Liver (tissue), 9 donors: ENCODE measurements around the gene CHD3. TPM values are rescaled to one million over a fixed set of nuclear protein-coding genes. Genes with fewer than 3 reads are reported as not detected.

Experiments
- DNase-seq: peaks from one replicate; pipeline ENCODE4 v3.0.0-alpha.2; 2017; ENCODE audit warnings: low spot score
- H3K27ac ChIP-seq, 2 donors: one replicate each; pipeline ENCODE4 v1.7.0; 2013; ENCODE audit warnings: inconsistent platforms in 2 of 2, low read length in 2 of 2, control low read depth in 1 of 2, low read depth in 1 of 2, mild to moderate bottlenecking in 1 of 2
- H3K27me3 ChIP-seq, 4 donors: one replicate each; pipeline versions ENCODE4 v1.6.1 to v1.7.0; 2013; ENCODE audit warnings: low read length in 3 of 4, inconsistent platforms in 1 of 4, mild to moderate bottlenecking in 1 of 4, moderate library complexity in 1 of 4; ENCODE audit not compliant: control insufficient read depth in 4 of 4, insufficient read depth in 4 of 4
- H3K36me3 ChIP-seq, 4 donors: one replicate each; pipeline versions ENCODE4 v1.6.1 to v1.7.0; 2013; ENCODE audit warnings: low read length in 3 of 4, mild to moderate bottlenecking in 3 of 4, low read depth in 1 of 4, moderate library complexity in 1 of 4; ENCODE audit not compliant: control insufficient read depth in 4 of 4, insufficient read depth in 3 of 4
- H3K4me1 ChIP-seq, 4 donors: one replicate each; pipeline versions ENCODE4 v1.6.1 to v1.7.0; 2013; ENCODE audit warnings: low read length in 3 of 4, mild to moderate bottlenecking in 3 of 4, moderate library complexity in 1 of 4; ENCODE audit not compliant: control insufficient read depth in 4 of 4, insufficient read depth in 4 of 4
- H3K4me3 ChIP-seq, 3 donors: one replicate each; pipeline versions ENCODE4 v1.6.1 to v1.7.0; 2013; ENCODE audit warnings: low read length in 3 of 3, control low read depth in 1 of 3, low read depth in 1 of 3, mild to moderate bottlenecking in 1 of 3
- H3K9ac ChIP-seq, 2 donors: one replicate each; pipeline ENCODE4 v1.7.0; 2013; ENCODE audit warnings: low read length in 2 of 2, mild to moderate bottlenecking in 2 of 2, moderate library complexity in 2 of 2, control low read depth in 1 of 2, low read depth in 1 of 2
- H3K9me3 ChIP-seq, 4 donors: one replicate each; pipeline versions ENCODE4 v1.6.1 to v1.7.0; 2013; ENCODE audit warnings: low read length in 3 of 4; ENCODE audit not compliant: control insufficient read depth in 4 of 4
- CTCF ChIP-seq: fragments of 150-350 bp; IDR thresholded peaks from 2 replicates; pipeline ENCODE4 v1.5.1; 2017; ENCODE audit warnings: improper control_type of control experiment, low read depth, low read length; ENCODE audit not compliant: missing input control
- EGR1 ChIP-seq, 2 donors: IDR thresholded peaks; 2 replicates each; pipeline ENCODE4 v1.6.1; 2016 to 2018; ENCODE audit warnings: antibody characterized with exemption in 2 of 2, low read depth in 2 of 2
- FOXA1 ChIP-seq: IDR thresholded peaks from 2 replicates; pipeline ENCODE4 v1.6.1; 2016; ENCODE audit warnings: antibody characterized with exemption
- FOXA2 ChIP-seq: IDR thresholded peaks from 2 replicates; pipeline ENCODE4 v1.6.1; 2016; ENCODE audit warnings: antibody characterized with exemption
- GABPA ChIP-seq, 2 donors: IDR thresholded peaks in 1 of 2; conservative IDR thresholded peaks in 1 of 2; 2 replicates each; pipeline ENCODE4 v1.6.1; 2016; ENCODE audit warnings: antibody characterized with exemption in 2 of 2, mild to moderate bottlenecking in 1 of 2, moderate library complexity in 1 of 2
- HNF4A ChIP-seq, 2 donors: conservative IDR thresholded peaks; 2 replicates each; pipeline ENCODE4 v1.6.1; 2016; ENCODE audit warnings: antibody characterized with exemption in 2 of 2, mild to moderate bottlenecking in 2 of 2
- HNF4G ChIP-seq: IDR thresholded peaks from 2 replicates; pipeline ENCODE4 v1.6.1; 2016; ENCODE audit warnings: antibody characterized with exemption
- JUND ChIP-seq, 2 donors: IDR thresholded peaks; 2 replicates each; pipeline ENCODE4 v1.6.1; 2016; ENCODE audit warnings: antibody characterized with exemption in 2 of 2
- MAX ChIP-seq: IDR thresholded peaks from 2 replicates; pipeline ENCODE4 v1.6.1; 2016; ENCODE audit warnings: antibody characterized with exemption
- NR2F2 ChIP-seq: IDR thresholded peaks from 2 replicates; pipeline ENCODE4 v1.6.1; 2016; ENCODE audit warnings: antibody characterized with exemption
- RAD21 ChIP-seq, 2 donors: IDR thresholded peaks; 2 replicates each; pipeline ENCODE4 v1.6.1; 2016; ENCODE audit warnings: antibody characterized with exemption in 2 of 2, mild to moderate bottlenecking in 2 of 2
- RXRA ChIP-seq, 2 donors: IDR thresholded peaks; 2 replicates each; pipeline ENCODE4 v1.6.1; 2017 to 2018; ENCODE audit warnings: antibody characterized with exemption in 2 of 2, mild to moderate bottlenecking in 1 of 2
- SP1 ChIP-seq: IDR thresholded peaks from 2 replicates; pipeline ENCODE4 v1.6.1; 2018; ENCODE audit warnings: antibody characterized with exemption, mild to moderate bottlenecking
- TAF1 ChIP-seq: conservative IDR thresholded peaks from 2 replicates; pipeline ENCODE4 v1.6.1; 2016; ENCODE audit warnings: antibody characterized with exemption, mild to moderate bottlenecking
- YY1 ChIP-seq: IDR thresholded peaks from 2 replicates; pipeline ENCODE4 v1.6.1; 2016; ENCODE audit warnings: antibody characterized with exemption, mild to moderate bottlenecking
- WGBS: extraction: QIAGEN DNeasy Blood & Tissue Kit; methylation state at CpG from one replicate; pipeline ENCODE4 v1.1.7; 2013; 5-methylcytosine and 5-hydroxymethylcytosine counted together
- polyA plus RNA-seq, 2 donors: library from polyadenylated mRNA; stranded (reverse) in 1 of 2; unstranded in 1 of 2; fragments of 200-250 nt in 1 of 2; fragments of >200 nt in 1 of 2; fragmentation: Nextera tagmentation in 1 of 2; extraction: Ambion mirVana in 1 of 2; gene quantifications; one replicate each; pipeline versions ENCODE4 v1.2.1 to v1.2.3, GENCODE V29; 2013 to 2015
- total RNA-seq, 2 donors: library from RNA; depleted of rRNA; stranded (reverse); fragments of >200 nt; gene quantifications; one replicate each; pipeline ENCODE4 v1.2.3, GENCODE V29; 2014
- TF ChIP-seq, protein P1 (sequence below): IDR thresholded peaks from 2 replicates; pipeline ENCODE4 v1.6.1; 2016; ENCODE audit warnings: antibody characterized with exemption
- TF ChIP-seq, protein P2 (sequence below): IDR thresholded peaks from 2 replicates; pipeline ENCODE4 v1.6.1; 2016; ENCODE audit warnings: antibody characterized with exemption, mild to moderate bottlenecking
- TF ChIP-seq, protein P3 (sequence below): IDR thresholded peaks from 2 replicates; pipeline ENCODE4 v1.6.1; 2016; ENCODE audit warnings: antibody characterized with exemption
- donor health status: healthy.
- donor health status: healthy.
- donor health status: healthy.
- donor health status: healthy.
- donor health status: healthy.

Gene CHD3
- total and polyA plus RNA-seq, 4 donors, result 1.9 to 14.4 (median 7.2) TPM

DNA sequence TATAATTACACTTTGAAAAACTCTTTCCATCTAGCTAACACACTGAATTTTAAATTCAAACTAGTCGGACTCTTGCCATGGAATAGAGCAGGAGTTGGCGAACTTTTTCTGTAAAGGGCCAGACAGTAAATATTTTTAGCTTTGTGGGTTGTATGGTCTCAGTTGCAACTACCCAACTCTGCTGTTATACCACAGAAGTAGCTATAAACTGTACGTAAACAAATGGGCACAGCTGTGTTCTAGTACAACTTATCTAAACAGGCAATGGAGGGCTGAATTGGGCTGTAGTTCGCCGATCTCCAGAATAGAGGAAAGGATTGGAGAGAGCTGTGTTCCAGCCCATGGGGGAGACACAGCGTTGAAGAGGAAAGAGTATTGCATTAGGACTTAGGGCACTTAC lies 52.2 kb downstream of the CHD3 start:
- no peak for DNase-seq
- Histone ChIP-seq H3K9ac (no peak overlapping the region), H3K9me3 (no peaks in the 10 kb centered on the region), H3K27me3 (no peaks in the 10 kb centered on the region), H3K27ac (no peak overlapping the region), H3K4me3 (no peak overlapping the region), H3K36me3 (peaks cover 5 to 56% (median 42%) of the 10 kb centered on the region in 4 donors), H3K4me1 (no peaks in the 10 kb centered on the region)
- TF ChIP-seq CTCF (no peak), FOXA2 (no peak)
- TF ChIP-seq, protein P1, sequence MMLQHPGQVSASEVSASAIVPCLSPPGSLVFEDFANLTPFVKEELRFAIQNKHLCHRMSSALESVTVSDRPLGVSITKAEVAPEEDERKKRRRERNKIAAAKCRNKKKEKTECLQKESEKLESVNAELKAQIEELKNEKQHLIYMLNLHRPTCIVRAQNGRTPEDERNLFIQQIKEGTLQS, result no peak
- 96% methylated on average over 6 of the region's 6 CpGs for WGBS

DNA sequence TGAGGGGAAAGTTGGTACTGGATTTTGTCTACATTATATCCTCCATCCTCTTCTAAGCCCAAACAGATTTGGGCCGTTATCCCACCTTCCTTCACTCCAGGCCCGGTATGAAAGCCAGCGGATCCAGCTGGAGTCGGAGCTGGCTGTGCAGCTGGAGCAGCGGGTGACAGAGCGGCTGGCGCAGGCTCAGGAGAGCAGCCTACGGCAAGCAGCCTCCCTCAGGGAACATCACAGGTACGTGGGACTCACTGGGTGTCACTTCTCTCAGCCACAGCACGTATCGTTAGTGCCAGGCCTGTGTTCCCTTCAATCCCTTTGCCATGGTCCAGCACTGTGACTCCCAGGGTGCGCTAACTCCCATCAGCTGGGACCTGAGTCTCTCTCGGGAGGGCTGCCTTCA lies 54.7 kb downstream of the CHD3 start:
- no peak overlapping the region for H3K27ac ChIP-seq
- WGBS, result 92% methylated on average over 13 of the region's 13 CpGs
- H3K4me1 ChIP-seq, result no peaks in the 10 kb centered on the region
- H3K36me3 ChIP-seq, result peaks cover 9 to 68% (median 47%) of the 10 kb centered on the region in 4 donors
- H3K9me3 ChIP-seq, result no peaks in the 10 kb centered on the region
- H3K27me3 ChIP-seq, result no peaks in the 10 kb centered on the region
- DNase-seq, result no peak
- no peak overlapping the region for H3K9ac ChIP-seq
- TF ChIP-seq, protein P1, result no peak
- TF ChIP-seq MAX (no peak), RXRA (IDR thresholded peaks at IDR 0.05) (no peak), RAD21 (IDR thresholded peaks at IDR 0.05) (no peak), TAF1 (no peak), JUND (IDR thresholded peaks at IDR 0.05) (no peak), EGR1 (IDR thresholded peaks at IDR 0.05; ENCODE audit: low read depth in 2 of 2) (no peak), FOXA2 (no peak), CTCF (no peak), NR2F2 (no peak), YY1 (no peak), GABPA (IDR thresholded peaks at IDR 0.05 in 1 of 2, conservative IDR thresholded peaks at IDR 0.05 in 1 of 2) (no peak), HNF4G (no peak), HNF4A (conservative IDR thresholded peaks at IDR 0.05) (no peak), FOXA1 (no peak), SP1 (no peak)
- TF ChIP-seq, protein P2, sequence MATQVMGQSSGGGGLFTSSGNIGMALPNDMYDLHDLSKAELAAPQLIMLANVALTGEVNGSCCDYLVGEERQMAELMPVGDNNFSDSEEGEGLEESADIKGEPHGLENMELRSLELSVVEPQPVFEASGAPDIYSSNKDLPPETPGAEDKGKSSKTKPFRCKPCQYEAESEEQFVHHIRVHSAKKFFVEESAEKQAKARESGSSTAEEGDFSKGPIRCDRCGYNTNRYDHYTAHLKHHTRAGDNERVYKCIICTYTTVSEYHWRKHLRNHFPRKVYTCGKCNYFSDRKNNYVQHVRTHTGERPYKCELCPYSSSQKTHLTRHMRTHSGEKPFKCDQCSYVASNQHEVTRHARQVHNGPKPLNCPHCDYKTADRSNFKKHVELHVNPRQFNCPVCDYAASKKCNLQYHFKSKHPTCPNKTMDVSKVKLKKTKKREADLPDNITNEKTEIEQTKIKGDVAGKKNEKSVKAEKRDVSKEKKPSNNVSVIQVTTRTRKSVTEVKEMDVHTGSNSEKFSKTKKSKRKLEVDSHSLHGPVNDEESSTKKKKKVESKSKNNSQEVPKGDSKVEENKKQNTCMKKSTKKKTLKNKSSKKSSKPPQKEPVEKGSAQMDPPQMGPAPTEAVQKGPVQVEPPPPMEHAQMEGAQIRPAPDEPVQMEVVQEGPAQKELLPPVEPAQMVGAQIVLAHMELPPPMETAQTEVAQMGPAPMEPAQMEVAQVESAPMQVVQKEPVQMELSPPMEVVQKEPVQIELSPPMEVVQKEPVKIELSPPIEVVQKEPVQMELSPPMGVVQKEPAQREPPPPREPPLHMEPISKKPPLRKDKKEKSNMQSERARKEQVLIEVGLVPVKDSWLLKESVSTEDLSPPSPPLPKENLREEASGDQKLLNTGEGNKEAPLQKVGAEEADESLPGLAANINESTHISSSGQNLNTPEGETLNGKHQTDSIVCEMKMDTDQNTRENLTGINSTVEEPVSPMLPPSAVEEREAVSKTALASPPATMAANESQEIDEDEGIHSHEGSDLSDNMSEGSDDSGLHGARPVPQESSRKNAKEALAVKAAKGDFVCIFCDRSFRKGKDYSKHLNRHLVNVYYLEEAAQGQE, result no peak
- TF ChIP-seq, protein P3, sequence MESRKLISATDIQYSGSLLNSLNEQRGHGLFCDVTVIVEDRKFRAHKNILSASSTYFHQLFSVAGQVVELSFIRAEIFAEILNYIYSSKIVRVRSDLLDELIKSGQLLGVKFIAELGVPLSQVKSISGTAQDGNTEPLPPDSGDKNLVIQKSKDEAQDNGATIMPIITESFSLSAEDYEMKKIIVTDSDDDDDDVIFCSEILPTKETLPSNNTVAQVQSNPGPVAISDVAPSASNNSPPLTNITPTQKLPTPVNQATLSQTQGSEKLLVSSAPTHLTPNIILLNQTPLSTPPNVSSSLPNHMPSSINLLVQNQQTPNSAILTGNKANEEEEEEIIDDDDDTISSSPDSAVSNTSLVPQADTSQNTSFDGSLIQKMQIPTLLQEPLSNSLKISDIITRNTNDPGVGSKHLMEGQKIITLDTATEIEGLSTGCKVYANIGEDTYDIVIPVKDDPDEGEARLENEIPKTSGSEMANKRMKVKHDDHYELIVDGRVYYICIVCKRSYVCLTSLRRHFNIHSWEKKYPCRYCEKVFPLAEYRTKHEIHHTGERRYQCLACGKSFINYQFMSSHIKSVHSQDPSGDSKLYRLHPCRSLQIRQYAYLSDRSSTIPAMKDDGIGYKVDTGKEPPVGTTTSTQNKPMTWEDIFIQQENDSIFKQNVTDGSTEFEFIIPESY, result no peak
- no peak overlapping the region for H3K4me3 ChIP-seq
